ENCODE data around the gene DOK6.

GRCh38 chr18:69878213-69878933, 477.7 kb downstream of the DOK6 start:
- TF ChIP-seq POLR2AphosphoS5 (IDR thresholded peaks at IDR 0.05; ENCODE audit: low read depth, low read length), result no peak
- TF ChIP-seq REST (IDR thresholded peaks at IDR 0.05; ENCODE audit: insufficient read depth in 1 of 2, low read depth in 2 of 2, low read length in 2 of 2), result no peak

All from PFSK-1 (cell line).